Measurements from ENCODE around the gene FCHSD1.

The FCHSD1 gene

GRCh38 chr5:141650851-141651727, at the start of gene FCHSD1:
Gene FCHSD1 (minus strand): TSS chr5:141651418. CDS start chr5:141651368, 50 bp downstream.
- no peak for TF ChIP-seq CTCF (IDR thresholded peaks at IDR 0.05; ENCODE audit: low read depth, low read length, missing control alignments)

GRCh38 chr5:141697586-141697985, 46.4 kb upstream of the FCHSD1 start:
- in situ Hi-C loops (cut with HindIII; ENCODE audit: low pct_ligation_motif_present, low sequenced_read_pairs), result no loop called here
- no peaks in the 10 kb centered on the region for H3K36me3 ChIP-seq (replicated peaks)
- peaks cover 20% of the 10 kb centered on the region for H3K27me3 ChIP-seq (replicated peaks)
- TF ChIP-seq CTCF (IDR thresholded peaks at IDR 0.05; ENCODE audit: low read depth, low read length, missing control alignments), result no peak
- no peak overlapping the region for H3K4me3 ChIP-seq (ENCODE audit: low read depth, low read length)
- DNase-seq, result no peak
- H3K27ac ChIP-seq, result no peak overlapping the region

More at GRCh38 chr5:141650851-141651727, at the start of gene FCHSD1:
- peak within 1 kb of the TSS; percentile 78 for H3K4me3 ChIP-seq (ENCODE audit: low read depth, low read length)
- H3K27ac ChIP-seq, result peak within 1 kb of the TSS; percentile 45
- in situ Hi-C loops (cut with HindIII; ENCODE audit: low pct_ligation_motif_present, low sequenced_read_pairs), result no loop called here
- no peaks in the 10 kb centered on the region for H3K27me3 ChIP-seq (replicated peaks)
- peaks cover 43% of the 10 kb centered on the region for H3K36me3 ChIP-seq (replicated peaks)
- DNase-seq, result peak; percentile 81

GRCh38 chr5:141696431-141696830, 45.2 kb upstream of the FCHSD1 start:
- in situ Hi-C loops (cut with HindIII; ENCODE audit: low pct_ligation_motif_present, low sequenced_read_pairs), result no loop called here
- no peak for DNase-seq
- Histone ChIP-seq H3K36me3 (replicated peaks) (no peaks in the 10 kb centered on the region), H3K27me3 (replicated peaks) (peaks cover 11% of the 10 kb centered on the region), H3K27ac (no peak overlapping the region), H3K4me3 (ENCODE audit: low read depth, low read length) (no peak overlapping the region)
- no peak for TF ChIP-seq CTCF (IDR thresholded peaks at IDR 0.05; ENCODE audit: low read depth, low read length, missing control alignments)

- Histone ChIP-seq H3K4me3 (ENCODE audit: low read depth, low read length) (no peak overlapping the region), H3K36me3 (replicated peaks) (no peaks in the 10 kb centered on the region), H3K27me3 (replicated peaks) (peaks cover 6% of the 10 kb centered on the region), H3K27ac (no peak overlapping the region)
- no peak for TF ChIP-seq CTCF (IDR thresholded peaks at IDR 0.05; ENCODE audit: low read depth, low read length, missing control alignments)
- in situ Hi-C loops (cut with HindIII; ENCODE audit: low pct_ligation_motif_present, low sequenced_read_pairs), result no loop called here
- DNase-seq, result no peak
Observed at GRCh38 chr5:141695627-141696215, 44.5 kb upstream of the FCHSD1 start.

- Histone ChIP-seq H3K36me3 (replicated peaks) (no peaks in the 10 kb centered on the region), H3K4me3 (ENCODE audit: low read depth, low read length) (no peak overlapping the region), H3K27me3 (replicated peaks) (peaks cover 3% of the 10 kb centered on the region), H3K27ac (no peak overlapping the region)
- TF ChIP-seq CTCF (IDR thresholded peaks at IDR 0.05; ENCODE audit: low read depth, low read length, missing control alignments), result no peak
- in situ Hi-C loops (cut with HindIII; ENCODE audit: low pct_ligation_motif_present, low sequenced_read_pairs), result no loop called here
- DNase-seq, result no peak
Observed at GRCh38 chr5:141694479-141694878, 43.3 kb upstream of the FCHSD1 start.
